ENCODE measurements around the gene PRR33.

- TF ChIP-seq EZH2 (IDR thresholded peaks at IDR 0.05; ENCODE audit: insufficient read depth, low read length), result no peak
- TF ChIP-seq CTCF (IDR thresholded peaks at IDR 0.05; ENCODE audit: insufficient read depth, low read depth, low read length), result no peak
These were observed 24.1 kb upstream of the PRR33 start for GRCh38 chr11:1915795-1916131.

Data from astrocyte (in vitro differentiated cells and primary cell).